Ectodermal cell (in vitro differentiated cells): Measurements from ENCODE around the gene GNG14.
"Not testable (repeated sequence)": the region's sequence is repeated elsewhere in the genome, so short reads cannot be mapped to it uniquely, and the experiment has no call there.

Experiments used
- H3K27ac ChIP-seq: 2 replicates; pipeline ENCODE4 v1.7.0; 2013; ENCODE audit warnings: mild to moderate bottlenecking, low read depth, low read length; ENCODE audit not compliant: insufficient read depth, poor library complexity, severe bottlenecking
- H3K27me3 ChIP-seq: 2 replicates; pipeline ENCODE4 v1.7.0; 2013; ENCODE audit warnings: mild to moderate bottlenecking, low read length; ENCODE audit not compliant: insufficient read depth, control insufficient read depth, poor library complexity, severe bottlenecking
- H3K36me3 ChIP-seq: one replicate; pipeline ENCODE4 v1.7.0; 2013; ENCODE audit warnings: low read length; ENCODE audit not compliant: control insufficient read depth, insufficient read depth
- H3K4me1 ChIP-seq: one replicate; pipeline ENCODE4 v1.7.0; 2013; ENCODE audit warnings: low read length; ENCODE audit not compliant: control insufficient read depth, insufficient read depth
- H3K4me3 ChIP-seq: 2 replicates; pipeline ENCODE4 v1.7.0; 2013; ENCODE audit warnings: low read depth, low read length, control low read depth; ENCODE audit not compliant: insufficient read depth
- H3K9me3 ChIP-seq: 2 replicates; pipeline ENCODE4 v1.7.0; 2013; ENCODE audit warnings: mild to moderate bottlenecking, low read length, moderate library complexity; ENCODE audit not compliant: control insufficient read depth
- WGBS, 2 experiments: methylation state at CpG; one replicate each; pipeline ENCODE4 v1.1.7; 2013; ENCODE audit warnings: missing lambda C conversion rate in 2 of 2; 5-methylcytosine and 5-hydroxymethylcytosine counted together

Gene GNG14

DNA sequence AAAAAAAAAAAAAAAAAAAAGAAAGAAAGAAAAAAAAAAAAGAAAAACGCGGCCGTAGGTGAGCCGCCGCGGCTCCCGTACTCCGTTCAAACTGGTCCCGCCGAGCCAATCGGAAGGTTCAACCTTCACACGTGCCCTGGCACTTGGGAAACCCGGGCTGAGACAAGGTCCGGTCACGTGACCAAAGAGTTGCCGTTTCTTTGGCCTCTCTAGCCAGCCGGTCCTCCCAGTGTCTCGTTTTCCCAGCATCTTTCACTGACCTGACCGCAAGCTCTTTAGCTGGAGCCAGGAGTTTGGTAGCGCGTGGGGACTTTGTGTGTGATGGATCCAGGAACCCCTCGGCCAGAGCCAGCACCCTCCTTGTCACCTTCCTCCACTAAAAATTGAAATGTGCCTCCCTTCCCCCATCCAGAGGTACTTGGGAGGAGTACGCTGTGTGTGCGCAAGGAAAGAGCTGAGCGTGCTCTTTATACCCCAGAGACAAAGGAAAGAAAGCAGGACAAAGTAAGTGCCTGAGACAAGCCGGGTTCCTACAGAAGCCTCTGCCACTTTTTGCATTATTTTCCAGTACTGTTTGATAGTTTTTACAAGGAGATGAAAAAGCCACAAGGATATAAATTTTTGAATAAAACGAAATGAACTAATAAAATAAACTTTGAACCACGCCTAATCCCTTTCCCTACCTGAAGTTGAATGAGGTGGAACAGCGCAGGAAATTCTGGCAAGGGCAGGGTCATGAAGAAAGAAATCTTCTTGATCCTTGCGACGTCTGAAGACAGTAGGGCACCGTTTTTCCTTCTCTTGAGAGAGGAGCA lies 35.0 kb downstream of the GNG14 start:
- H3K4me3 ChIP-seq: peak overlapping the region; percentile 65
- WGBS, 2 experiments: 0% methylated on average over 30 to 32 of the region's 32 CpGs
- no peaks in the 10 kb centered on the region for H3K9me3 ChIP-seq
- H3K36me3 ChIP-seq: peaks cover 8% of the 10 kb centered on the region
- H3K27ac ChIP-seq: peak overlapping the region; percentile 86
- no peaks in the 10 kb centered on the region for H3K27me3 ChIP-seq
- no peaks in the 10 kb centered on the region for H3K4me1 ChIP-seq

DNA sequence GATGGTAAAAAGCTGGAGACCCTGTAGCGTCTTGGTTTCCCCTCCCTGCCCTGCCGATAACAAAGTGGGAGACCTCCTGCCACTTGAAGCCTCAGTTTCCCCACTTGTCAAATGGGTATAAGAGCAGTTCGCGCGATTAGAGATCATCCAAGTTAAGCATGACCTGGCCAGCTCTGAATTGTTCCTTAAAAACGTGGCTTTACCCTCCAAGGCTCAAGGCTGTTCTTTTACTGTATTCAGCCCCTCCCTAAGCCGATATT lies 35.5 kb downstream of the GNG14 start:
- WGBS, 2 experiments: 0 to 1% methylated on average over 7 of the region's 7 CpGs
- Histone ChIP-seq H3K36me3 (peaks cover 6% of the 10 kb centered on the region), H3K27ac (peak overlapping the region; percentile 85), H3K4me1 (no peaks in the 10 kb centered on the region), H3K4me3 (peak overlapping the region; percentile 65), H3K27me3 (no peaks in the 10 kb centered on the region), H3K9me3 (no peaks in the 10 kb centered on the region)

DNA sequence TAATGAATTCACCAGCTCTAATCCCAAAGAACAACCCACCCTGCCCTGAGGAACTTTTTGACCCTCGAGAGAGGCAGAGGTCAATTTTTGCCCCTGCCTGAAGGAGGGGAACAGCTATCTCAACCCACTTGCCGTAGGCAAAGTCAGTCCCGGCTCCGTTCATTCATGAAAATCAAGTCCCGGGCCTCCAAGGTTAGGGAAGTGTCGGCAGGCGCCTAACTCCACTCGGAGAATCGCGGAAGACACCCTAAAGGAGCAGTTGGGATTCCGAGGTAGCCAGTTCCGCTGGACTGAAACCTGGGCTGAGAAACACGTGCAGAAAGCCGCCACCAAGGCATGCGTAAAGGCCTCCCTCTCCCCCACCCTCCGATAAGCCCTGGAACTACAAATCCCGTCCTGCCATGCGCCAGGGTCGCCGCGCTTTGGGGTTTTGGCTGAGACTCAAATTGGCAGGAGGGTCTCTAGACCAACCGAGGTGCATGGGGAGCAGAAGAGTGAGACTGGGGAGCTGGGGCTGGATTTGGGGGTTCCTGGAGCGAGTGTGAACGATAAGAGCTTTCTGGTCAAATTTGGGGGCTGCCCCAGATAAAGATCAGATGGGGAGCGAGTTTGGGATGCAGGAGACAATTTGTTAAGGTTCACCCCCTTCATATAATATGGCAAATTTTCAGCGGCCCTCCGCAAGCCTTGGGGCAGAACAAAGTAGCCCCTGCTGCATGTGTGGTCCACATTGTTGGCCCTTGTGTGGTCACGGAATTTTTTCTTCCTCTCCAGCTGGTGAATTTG lies 36.0 kb downstream of the GNG14 start, which contains the start of gene TNPO2:
Gene TNPO2, minus strand, starts transcription at position 292 of the 786 bp plus-strand sequence. CDS start 2,955 bp downstream, outside the sequence.
- 6 to 8% methylated on average over 28 of the region's 28 CpGs for WGBS, 2 experiments

DNA sequence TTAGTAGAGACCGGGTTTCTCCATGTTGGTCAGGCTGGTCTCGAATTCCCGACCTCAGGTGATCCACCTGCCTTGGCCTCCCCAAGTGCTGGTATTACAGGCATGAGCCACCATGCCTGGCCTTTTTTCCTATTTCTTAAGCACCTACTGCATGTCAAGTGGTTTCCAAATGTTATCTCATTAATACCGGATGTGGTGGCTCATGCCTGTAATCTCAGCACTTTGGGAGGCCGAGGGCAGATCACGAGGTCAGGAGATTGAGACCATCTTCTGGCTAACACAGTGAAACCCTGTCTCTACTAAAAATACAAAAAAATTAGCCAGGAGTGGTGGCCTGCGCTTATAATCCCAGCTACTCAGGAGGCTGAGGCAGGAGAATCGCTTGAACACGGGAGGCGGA lies 37.8 kb downstream of the GNG14 start:
- H3K9me3 ChIP-seq, H3K27ac ChIP-seq, H3K4me1 ChIP-seq, H3K4me3 ChIP-seq, H3K27me3 ChIP-seq: not testable (repeated sequence)
- H3K36me3 ChIP-seq: peaks cover 11% of the 10 kb centered on the region
- WGBS, 2 experiments: 95 to 97% methylated on average over 10 of the region's 10 CpGs

More for the DNA sequence above, 36.0 kb downstream of the GNG14 start, which contains the start of gene TNPO2:
- Histone ChIP-seq H3K4me3 (peak within 1 kb of the TSS; percentile 65), H3K27me3 (no peaks in the 10 kb centered on the region), H3K4me1 (no peaks in the 10 kb centered on the region), H3K9me3 (no peaks in the 10 kb centered on the region), H3K36me3 (peaks cover under 1% of the 10 kb centered on the region), H3K27ac (peak within 1 kb of the TSS; percentile 85)

DNA sequence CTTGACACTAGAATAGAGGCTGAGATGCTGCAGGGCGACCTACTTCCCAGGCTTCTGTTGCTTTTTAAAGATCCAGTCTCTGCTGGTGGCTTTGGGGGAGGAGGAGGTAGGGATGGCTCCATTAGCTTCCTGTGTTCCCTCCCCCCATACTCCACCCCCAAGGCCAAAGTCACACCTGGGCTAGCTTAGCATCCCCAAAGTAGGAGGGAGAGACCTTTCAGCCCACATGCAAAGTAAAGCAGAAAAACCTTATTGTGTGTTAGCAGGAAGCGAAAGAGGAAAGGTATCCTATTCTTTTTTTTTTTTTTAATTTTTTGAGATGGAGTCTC lies 39.2 kb downstream of the GNG14 start:
- Histone ChIP-seq H3K36me3 (peaks cover 17% of the 10 kb centered on the region), H3K9me3 (no peaks in the 10 kb centered on the region), H3K4me1 (no peaks in the 10 kb centered on the region), H3K27ac (no peak overlapping the region), H3K27me3 (no peaks in the 10 kb centered on the region), H3K4me3 (no peak overlapping the region)
- WGBS, 2 experiments: 95 to 100% methylated on average over 1 to 2 of the region's 2 CpGs

DNA sequence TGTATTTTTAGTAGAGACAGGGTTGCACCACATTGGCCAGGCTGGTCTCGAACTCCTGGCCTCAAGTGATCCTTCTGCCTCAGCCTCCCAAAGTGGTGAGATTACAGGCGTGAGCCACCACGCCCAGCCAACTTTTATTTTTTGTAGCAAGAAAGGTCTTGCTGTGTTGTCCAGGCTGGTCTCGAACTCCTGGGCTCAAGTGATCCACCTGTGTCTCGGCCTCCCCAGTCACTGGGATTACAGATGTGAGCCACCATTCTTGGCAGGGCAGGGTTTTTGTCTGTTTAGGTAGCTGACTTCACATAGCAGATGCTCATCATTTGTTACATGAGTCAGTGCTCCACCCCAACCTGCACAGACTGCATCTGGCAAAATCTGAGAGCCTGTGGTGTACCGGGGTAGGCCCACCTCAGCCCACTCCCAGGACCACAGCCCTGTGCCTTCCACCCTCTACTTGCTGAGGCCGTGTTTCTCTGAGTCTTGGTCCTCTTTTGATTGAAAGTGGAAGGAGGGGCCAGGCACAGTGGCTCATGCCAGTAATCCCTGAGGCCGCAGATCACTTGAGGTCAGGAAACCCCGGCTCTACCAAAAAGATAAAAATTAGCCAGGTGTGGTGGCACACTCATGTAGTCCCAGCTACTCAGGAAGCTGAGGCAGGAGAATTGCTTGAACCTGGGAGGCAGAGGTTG lies 40.1 kb downstream of the GNG14 start:
- Histone ChIP-seq H3K27me3 (no peaks in the 10 kb centered on the region), H3K4me3 (no peak overlapping the region), H3K36me3 (peaks cover 17% of the 10 kb centered on the region), H3K4me1 (peaks cover 2% of the 10 kb centered on the region), H3K27ac (no peak overlapping the region), H3K9me3 (no peaks in the 10 kb centered on the region)
- 92 to 95% methylated on average over 9 of the region's 9 CpGs for WGBS, 2 experiments

DNA sequence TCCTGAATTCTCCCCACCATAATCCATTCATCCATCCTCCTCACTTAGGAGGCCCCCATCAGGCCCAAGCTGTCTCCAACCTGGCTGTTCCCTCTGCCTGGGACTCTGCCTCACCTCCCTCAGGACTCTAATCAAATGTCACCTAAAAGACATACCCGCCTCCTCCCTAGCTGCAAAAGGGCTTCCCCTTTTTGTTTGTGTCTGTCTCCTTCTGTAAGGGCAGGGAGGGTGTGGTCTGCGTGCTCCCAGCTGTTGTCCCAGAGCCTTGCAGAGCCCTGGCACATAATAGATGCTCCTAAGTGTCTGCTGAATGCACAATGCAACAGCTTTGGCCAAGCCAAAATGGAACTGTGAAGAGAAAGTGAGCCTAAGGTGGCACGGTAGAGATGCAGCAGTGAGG lies 42.3 kb downstream of the GNG14 start:
- no peaks in the 10 kb centered on the region for H3K27me3 ChIP-seq
- H3K4me1 ChIP-seq: peaks cover 7% of the 10 kb centered on the region
- WGBS, 2 experiments: 94 to 96% methylated on average over 3 of the region's 3 CpGs
- H3K27ac ChIP-seq: no peak overlapping the region
- no peak overlapping the region for H3K4me3 ChIP-seq
- H3K9me3 ChIP-seq: no peaks in the 10 kb centered on the region
- H3K36me3 ChIP-seq: peaks cover 17% of the 10 kb centered on the region

DNA sequence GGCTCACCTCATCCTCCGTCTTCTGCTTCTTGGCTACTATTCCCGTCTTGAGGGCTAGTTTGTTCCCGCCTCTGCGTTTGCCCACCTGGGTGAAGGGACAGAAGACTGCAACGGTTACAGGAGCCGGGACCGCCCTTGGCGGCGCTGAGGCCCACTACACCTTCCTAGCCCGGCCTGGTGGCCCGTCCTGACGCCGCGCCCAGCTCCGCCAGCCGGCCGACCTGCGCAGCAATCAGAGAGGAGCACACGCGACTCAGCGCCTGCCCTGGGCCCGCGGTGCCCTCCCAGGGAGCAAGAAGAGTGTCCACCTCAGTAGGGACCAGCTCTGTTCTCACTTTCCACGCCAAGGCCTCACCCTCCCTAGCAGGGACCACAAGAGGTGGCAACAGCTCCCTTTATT lies 43.5 kb downstream of the GNG14 start:
- no peaks in the 10 kb centered on the region for H3K9me3 ChIP-seq
- WGBS, 2 experiments: 96% methylated on average over 24 of the region's 24 CpGs
- peaks cover 17% of the 10 kb centered on the region for H3K36me3 ChIP-seq
- H3K4me3 ChIP-seq: no peak overlapping the region
- no peak overlapping the region for H3K27ac ChIP-seq
- H3K27me3 ChIP-seq: no peaks in the 10 kb centered on the region
- peaks cover 7% of the 10 kb centered on the region for H3K4me1 ChIP-seq

DNA sequence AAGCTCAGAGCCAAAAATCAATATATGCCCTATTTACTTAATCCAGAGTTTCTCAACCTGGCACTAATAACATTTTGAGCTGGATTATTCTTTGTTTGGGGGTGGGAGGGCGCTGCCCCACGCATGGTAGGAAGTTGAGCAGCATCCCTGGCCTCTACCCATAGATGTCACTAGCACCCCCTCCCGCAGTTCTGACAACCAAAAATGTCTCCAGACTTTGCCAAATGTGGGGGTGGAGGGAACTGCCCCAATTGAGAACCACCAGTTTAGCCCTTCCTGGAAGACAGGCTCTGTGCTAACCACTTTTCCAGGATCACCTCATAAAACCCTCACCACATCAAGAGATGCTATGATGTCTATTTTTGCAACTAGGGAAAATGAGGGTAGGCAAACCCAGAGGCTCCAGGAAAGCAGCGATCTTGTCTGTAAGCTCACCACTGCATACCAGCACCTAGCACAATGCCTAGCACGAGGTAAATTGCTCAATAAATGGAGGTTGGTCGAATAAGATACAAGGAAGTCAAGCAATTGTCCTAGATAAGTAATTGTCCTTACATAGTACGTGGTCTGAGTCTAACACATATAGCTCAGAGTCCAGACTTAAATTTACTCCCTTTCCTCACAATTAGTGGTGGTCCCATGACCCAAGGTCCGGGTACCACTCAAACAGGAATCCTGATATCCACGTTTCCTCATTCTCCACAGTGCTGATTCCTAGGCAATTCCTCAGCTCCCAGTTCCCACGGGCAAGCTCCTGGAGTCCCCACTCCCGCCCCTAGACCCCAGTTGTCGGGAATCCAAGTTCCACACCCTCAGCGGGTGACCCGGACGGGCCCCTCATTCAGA lies 45.8 kb downstream of the GNG14 start:
- Histone ChIP-seq H3K4me3 (peak overlapping the region; percentile 92), H3K36me3 (peaks cover 17% of the 10 kb centered on the region), H3K9me3 (no peaks in the 10 kb centered on the region), H3K27ac (peak overlapping the region; percentile 65), H3K27me3 (no peaks in the 10 kb centered on the region), H3K4me1 (peaks cover 7% of the 10 kb centered on the region)
- WGBS, 2 experiments: 1 to 3% methylated on average over 15 of the region's 15 CpGs
